GM12801 (cell line): ENCODE data around the gene STARD13.

Experiments used
- CTCF ChIP-seq: IDR thresholded peaks from one replicate; pipeline ENCODE4 v1.5.1; 2011; ENCODE audit warnings: control low read depth; ENCODE audit not compliant: insufficient read length; ENCODE audit errors: extremely low read depth

Gene STARD13

GRCh38 chr13:33080972-33081590 is 204.5 kb downstream of the STARD13 start:
- TF ChIP-seq CTCF = no peak

GRCh38 chr13:33079960-33080359 is 205.6 kb downstream of the STARD13 start:
- no peak for TF ChIP-seq CTCF

- TF ChIP-seq CTCF = no peak
Measured at GRCh38 chr13:33078263-33078662, 207.3 kb downstream of the STARD13 start.

- TF ChIP-seq CTCF = no peak
Measured at GRCh38 chr13:33076001-33076992, 209.3 kb downstream of the STARD13 start.

GRCh38 chr13:33073338-33073737 is 212.2 kb downstream of the STARD13 start:
- TF ChIP-seq CTCF = no peak

- TF ChIP-seq CTCF = no peak
Measured at GRCh38 chr13:33072759-33073158, 212.8 kb downstream of the STARD13 start.

- TF ChIP-seq CTCF = no peak
Measured at GRCh38 chr13:33072282-33072681, 213.3 kb downstream of the STARD13 start.
